Measurements from ENCODE around the gene JUND. TPM values are rescaled to one million over a fixed set of nuclear protein-coding genes. Genes with fewer than 3 reads are reported as not detected.

Gene JUND
- polyA plus RNA-seq, 1 of the 3 experiments (the other 2 are of a cell fraction), result 115 TPM

DNA sequence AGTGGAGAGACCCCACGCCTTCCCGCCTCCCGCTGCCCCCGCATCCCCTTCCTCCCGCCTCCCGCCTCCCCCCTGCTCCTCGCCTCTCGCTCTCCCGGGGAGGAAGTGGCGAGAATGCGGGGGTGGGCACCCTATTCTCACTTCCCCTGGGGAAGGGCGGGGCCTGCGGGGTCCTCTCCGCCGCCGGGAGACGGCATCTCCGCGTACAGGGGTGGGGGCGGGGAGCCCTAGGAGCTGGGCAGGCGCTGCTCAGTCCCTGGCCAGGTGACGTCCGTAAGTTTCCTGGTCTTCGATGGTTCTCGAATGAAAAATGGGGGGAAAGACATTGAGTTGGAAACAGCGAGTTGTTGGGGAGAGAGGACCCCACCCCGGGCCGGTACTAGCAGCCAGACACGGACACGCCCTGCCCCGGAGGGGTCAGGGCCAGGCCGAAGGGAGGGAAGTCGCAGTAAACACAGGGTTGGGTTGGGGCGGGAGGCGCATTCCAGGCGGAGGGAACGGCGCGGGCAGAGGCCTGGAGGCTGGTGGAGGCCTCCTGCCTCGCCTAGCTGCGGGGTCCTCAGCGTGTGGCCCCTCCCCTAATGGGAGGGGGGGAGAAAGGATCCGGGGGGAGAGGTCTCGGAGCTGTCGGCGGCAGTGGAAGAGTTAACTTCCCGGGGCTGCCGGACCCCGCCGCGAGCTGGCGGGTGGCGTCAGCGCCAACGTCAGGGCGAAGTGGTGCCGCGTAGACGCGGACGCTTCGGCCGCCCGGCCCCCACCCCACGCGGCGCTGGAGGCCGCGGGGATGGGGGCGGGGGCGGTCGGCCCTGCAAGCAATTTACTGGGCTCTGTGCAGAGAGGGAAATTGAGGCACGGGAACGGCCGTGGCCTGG lies 10.4 kb upstream of the JUND start:
- Histone ChIP-seq H3K4me1 (ENCODE audit: control insufficient read depth in 1 of 2, insufficient read depth in 2 of 2, low read depth in 1 of 2, low read length in 1 of 2) (peaks cover 8 to 22% of the 10 kb centered on the region in 2 experiments; a peak in 2 of 4 replicates), H3K27me3 (ENCODE audit: insufficient read depth) (no peaks in the 10 kb centered on the region), H3K9me3 (no peaks in the 10 kb centered on the region), H3F3A (replicated peaks; ENCODE audit: insufficient read depth) (peaks cover 22% of the 10 kb centered on the region), H3K36me3 (replicated peaks in 1 of 2; ENCODE audit: control insufficient read depth in 1 of 2, insufficient read depth in 2 of 2, low read length in 1 of 2) (no peaks in the 10 kb centered on the region), H3K27ac (ENCODE audit: low read depth in 2 of 2, low read length in 1 of 2) (peak overlapping the region; percentile 72 to 94), H2AFZ (ENCODE audit: low read depth) (peak overlapping the region; percentile 64), H3K9ac (peak overlapping the region; percentile 80), H3K4me3 (ENCODE audit: low read depth in 2 of 2, low read length in 1 of 2) (peak overlapping the region; percentile 58 to 71), H3K4me2 (peak overlapping the region; percentile 96), H3K9me2 (no peaks in the 10 kb centered on the region), H3K79me2 (ENCODE audit: insufficient read depth) (no peaks in the 10 kb centered on the region), H4K20me1 (ENCODE audit: insufficient read depth) (no peaks in the 10 kb centered on the region)
- 2% methylated on average over 25 of the region's 75 CpGs for WGBS (ENCODE audit: low lambda C conversion rate)
- POLR2A ChIA-PET, result interaction anchor here (0.6 to 3.8 kb wide), 9 partner anchors 10 to 258 kb away, joined by 3 to 112 read pairs (median 4); partner anchors contain the start of genes JUND, LSM4 and SSBP4
- peak; percentile 89 for DNase-seq
- CTCF ChIA-PET, result interaction anchor here (1.0 to 5.1 kb wide), 6 partner anchors 12 to 119 kb away, joined by 4 to 67 read pairs (median 5); partner anchors contain the start of genes JUND and LSM4
- TF ChIP-seq RAD21 (IDR thresholded peaks at IDR 0.05; ENCODE audit: low read length) (no peak), IRF3 (IDR thresholded peaks at IDR 0.05; ENCODE audit: low read depth, low read length) (no peak), RXRA (IDR thresholded peaks at IDR 0.05; ENCODE audit: borderline replicate concordance, low read depth) (peak; percentile 87), FOXM1 (IDR thresholded peaks at IDR 0.05; ENCODE audit: low read depth) (peak; percentile 30; the same call in 1 of the 2 replicates), REST (IDR thresholded peaks at IDR 0.05; ENCODE audit: low read depth, low read length) (0 out of 2 replicates have a peak, but pooled peaks have one; percentile 6), TEAD4 (IDR thresholded peaks at IDR 0.05; ENCODE audit: borderline replicate concordance, insufficient read depth) (peak; percentile 59; the same call in 1 of the 2 replicates), SIN3A (IDR thresholded peaks at IDR 0.05; ENCODE audit: borderline replicate concordance, low read depth, low read length) (no peak), RCOR1 (IDR thresholded peaks at IDR 0.05; ENCODE audit: low read length) (0 out of 2 replicates have a peak, but pooled peaks have one; percentile 7), MEF2A (IDR thresholded peaks at IDR 0.05; ENCODE audit: borderline replicate concordance, low read depth) (no peak), GATA2 (CRISPR knock-in tag; IDR thresholded peaks at IDR 0.05) (no peak), EZH2phosphoT487 (IDR thresholded peaks at IDR 0.05; ENCODE audit: borderline replicate concordance, low read depth) (no peak), GABPA (IDR thresholded peaks at IDR 0.05; ENCODE audit: low read depth) (peak; percentile 61), NFIC (IDR thresholded peaks at IDR 0.05; ENCODE audit: borderline replicate concordance) (no peak), FOSL2 (IDR thresholded peaks at IDR 0.05; ENCODE audit: borderline replicate concordance, low read depth) (no peak), TAF1 (IDR thresholded peaks at IDR 0.05; ENCODE audit: borderline replicate concordance, low read depth, low read length) (no peak), CHD2 (IDR thresholded peaks at IDR 0.05; ENCODE audit: low read length, partially characterized antibody) (peak; percentile 49), NRF1 (IDR thresholded peaks at IDR 0.05; ENCODE audit: low read depth, low read length) (no peak), TCF12 (IDR thresholded peaks at IDR 0.05) (peak; percentile 23; the same call in 1 of the 2 replicates), USF1 (IDR thresholded peaks at IDR 0.05; ENCODE audit: borderline replicate concordance, low read depth) (no peak), ELF1 (IDR thresholded peaks at IDR 0.05) (no peak), USF2 (IDR thresholded peaks at IDR 0.05; ENCODE audit: borderline replicate concordance, low read depth, low read length) (no peak)
- TF ChIP-seq, protein P1, sequence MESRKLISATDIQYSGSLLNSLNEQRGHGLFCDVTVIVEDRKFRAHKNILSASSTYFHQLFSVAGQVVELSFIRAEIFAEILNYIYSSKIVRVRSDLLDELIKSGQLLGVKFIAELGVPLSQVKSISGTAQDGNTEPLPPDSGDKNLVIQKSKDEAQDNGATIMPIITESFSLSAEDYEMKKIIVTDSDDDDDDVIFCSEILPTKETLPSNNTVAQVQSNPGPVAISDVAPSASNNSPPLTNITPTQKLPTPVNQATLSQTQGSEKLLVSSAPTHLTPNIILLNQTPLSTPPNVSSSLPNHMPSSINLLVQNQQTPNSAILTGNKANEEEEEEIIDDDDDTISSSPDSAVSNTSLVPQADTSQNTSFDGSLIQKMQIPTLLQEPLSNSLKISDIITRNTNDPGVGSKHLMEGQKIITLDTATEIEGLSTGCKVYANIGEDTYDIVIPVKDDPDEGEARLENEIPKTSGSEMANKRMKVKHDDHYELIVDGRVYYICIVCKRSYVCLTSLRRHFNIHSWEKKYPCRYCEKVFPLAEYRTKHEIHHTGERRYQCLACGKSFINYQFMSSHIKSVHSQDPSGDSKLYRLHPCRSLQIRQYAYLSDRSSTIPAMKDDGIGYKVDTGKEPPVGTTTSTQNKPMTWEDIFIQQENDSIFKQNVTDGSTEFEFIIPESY (IDR thresholded peaks at IDR 0.05; ENCODE audit: borderline replicate concordance, low read depth), result no peak
- TF ChIP-seq, protein P2, sequence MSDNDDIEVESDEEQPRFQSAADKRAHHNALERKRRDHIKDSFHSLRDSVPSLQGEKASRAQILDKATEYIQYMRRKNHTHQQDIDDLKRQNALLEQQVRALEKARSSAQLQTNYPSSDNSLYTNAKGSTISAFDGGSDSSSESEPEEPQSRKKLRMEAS (IDR thresholded peaks at IDR 0.05; ENCODE audit: low read depth), result 0 out of 2 replicates have a peak, but pooled peaks have one; percentile 47
